Activated naive CD4-positive, alpha-beta T cell treated with anti-CD3 and anti-CD28 coated beads, Interleukin-2, amount 10 ng/mL, durations not matched to agents 7 days and 5 days (primary cell): ENCODE results near the gene UBP1.

Experiments
- CTCF ChIA-PET: fragments of 350-600 bp; sonication (Branson Sonifier 250); formaldehyde crosslinking; loops from one replicate; lab custom pipeline; 2021; ENCODE audit warnings: antibody characterized with exemption; lab: Charles Lee
- DNase-seq: peaks from one replicate; pipeline ENCODE4 v3.0.0-alpha.2; 2020
- H3K27ac Mint-ChIP-seq: one replicate; pipeline ENCODE4 v1.8.0; 2021; ENCODE audit warnings: mild to moderate bottlenecking, moderate library complexity, mixed read lengths
- H3K27me3 Mint-ChIP-seq: one replicate; pipeline ENCODE4 v1.8.0; 2021; ENCODE audit warnings: mild to moderate bottlenecking, mixed read lengths
- H3K36me3 Mint-ChIP-seq: one replicate; pipeline ENCODE4 v1.8.0; 2021; ENCODE audit warnings: mixed read lengths
- H3K4me1 Mint-ChIP-seq: one replicate; pipeline ENCODE4 v1.8.0; 2021; ENCODE audit warnings: mixed read lengths
- H3K4me3 Mint-ChIP-seq: one replicate; pipeline ENCODE4 v1.8.0; 2021; ENCODE audit warnings: mild to moderate bottlenecking, moderate library complexity, mixed read lengths
- H3K9me3 Mint-ChIP-seq: one replicate; pipeline ENCODE4 v1.8.0; 2021; ENCODE audit warnings: mixed read lengths

The UBP1 gene

GRCh38 chr3:33391255-33391995 is 48.8 kb downstream of the UBP1 start:
- no peaks in the 10 kb centered on the region for H3K27me3 Mint-ChIP-seq
- no peak for DNase-seq
- no peak overlapping the region for H3K4me3 Mint-ChIP-seq
- CTCF ChIA-PET, result interaction anchor here (1.7 kb wide), 1 partner anchor 396 kb away, joined by 5 read pairs; no protein-coding TSS in a partner anchor
- H3K9me3 Mint-ChIP-seq, result no peaks in the 10 kb centered on the region
- peak overlapping the region; percentile 46 for H3K27ac Mint-ChIP-seq
- H3K36me3 Mint-ChIP-seq, result peaks cover 58% of the 10 kb centered on the region
- peaks cover 14% of the 10 kb centered on the region for H3K4me1 Mint-ChIP-seq

GRCh38 chr3:33389908-33390307 is 50.3 kb downstream of the UBP1 start:
- Mint-ChIP-seq H3K9me3 (no peaks in the 10 kb centered on the region), H3K4me1 (peaks cover 27% of the 10 kb centered on the region), H3K36me3 (peaks cover 54% of the 10 kb centered on the region), H3K27me3 (no peaks in the 10 kb centered on the region), H3K27ac (no peak overlapping the region), H3K4me3 (no peak overlapping the region)
- DNase-seq, result no peak
- CTCF ChIA-PET, result interaction anchor here (0.6 to 1.7 kb wide), 2 partner anchors 397 to 424 kb away, joined by 3 to 5 read pairs; no protein-coding TSS in a partner anchor

- Mint-ChIP-seq H3K4me3 (no peak overlapping the region), H3K4me1 (peaks cover 28% of the 10 kb centered on the region), H3K9me3 (no peaks in the 10 kb centered on the region), H3K36me3 (peaks cover 53% of the 10 kb centered on the region), H3K27ac (no peak overlapping the region), H3K27me3 (no peaks in the 10 kb centered on the region)
- DNase-seq, result no peak
- CTCF ChIA-PET, result no interaction called here
Observed at GRCh38 chr3:33388374-33389100, 51.7 kb downstream of the UBP1 start.

- Mint-ChIP-seq H3K36me3 (peaks cover 39% of the 10 kb centered on the region), H3K27ac (no peak overlapping the region), H3K9me3 (no peaks in the 10 kb centered on the region)
Observed at GRCh38 chr3:33386631-33387030, 53.6 kb downstream of the UBP1 start.

GRCh38 chr3:33385423-33385822 is 54.8 kb downstream of the UBP1 start:
- CTCF ChIA-PET, result interaction anchor here (0.6 to 3.1 kb wide), 2 partner anchors 8 to 13 kb away, joined by 3 to 21 read pairs; no protein-coding TSS in a partner anchor
- H3K27ac Mint-ChIP-seq, result no peak overlapping the region
- peaks cover 29% of the 10 kb centered on the region for H3K36me3 Mint-ChIP-seq
- no peaks in the 10 kb centered on the region for H3K27me3 Mint-ChIP-seq
- H3K4me1 Mint-ChIP-seq, result peaks cover 16% of the 10 kb centered on the region
- H3K9me3 Mint-ChIP-seq, result no peaks in the 10 kb centered on the region
- peak; percentile 60 for DNase-seq
- H3K4me3 Mint-ChIP-seq, result no peak overlapping the region

More at GRCh38 chr3:33386631-33387030, 53.6 kb downstream of the UBP1 start:
- no peak for DNase-seq
- CTCF ChIA-PET, result interaction anchor here (1.0 to 3.1 kb wide), 2 partner anchors 9 to 14 kb away, joined by 4 to 21 read pairs; no protein-coding TSS in a partner anchor
- Mint-ChIP-seq H3K4me1 (peaks cover 20% of the 10 kb centered on the region), H3K27me3 (no peaks in the 10 kb centered on the region), H3K4me3 (no peak overlapping the region)

- CTCF ChIA-PET, result interaction anchor here (0.8 to 1.2 kb wide), 2 partner anchors 11 to 253 kb away, joined by 3 to 4 read pairs; no protein-coding TSS in a partner anchor
- Mint-ChIP-seq H3K36me3 (peaks cover 19% of the 10 kb centered on the region), H3K27ac (no peak overlapping the region), H3K9me3 (no peaks in the 10 kb centered on the region), H3K4me3 (no peak overlapping the region), H3K27me3 (no peaks in the 10 kb centered on the region), H3K4me1 (peaks cover 16% of the 10 kb centered on the region)
- DNase-seq, result no peak
Observed at GRCh38 chr3:33383951-33384350, 56.3 kb downstream of the UBP1 start.

- Mint-ChIP-seq H3K27ac (no peak overlapping the region), H3K9me3 (no peaks in the 10 kb centered on the region), H3K4me3 (no peak overlapping the region), H3K4me1 (peaks cover 8% of the 10 kb centered on the region), H3K27me3 (no peaks in the 10 kb centered on the region), H3K36me3 (peaks cover 3% of the 10 kb centered on the region)
- no peak for DNase-seq
- CTCF ChIA-PET, result interaction anchor here (0.9 kb wide), 1 partner anchor 408 kb away, joined by 3 read pairs; no protein-coding TSS in a partner anchor
Observed at GRCh38 chr3:33380653-33381052, 59.6 kb downstream of the UBP1 start.

- DNase-seq, result no peak
- Mint-ChIP-seq H3K9me3 (no peaks in the 10 kb centered on the region), H3K27ac (peak overlapping the region; percentile 6), H3K4me1 (no peaks in the 10 kb centered on the region), H3K27me3 (peaks cover 5% of the 10 kb centered on the region), H3K36me3 (no peaks in the 10 kb centered on the region), H3K4me3 (no peak overlapping the region)
- CTCF ChIA-PET, result interaction anchor here (0.6 kb wide), 1 partner anchor 420 kb away, joined by 3 read pairs; no protein-coding TSS in a partner anchor
Observed at GRCh38 chr3:33377931-33378330, 62.3 kb downstream of the UBP1 start.

- Mint-ChIP-seq H3K9me3 (no peaks in the 10 kb centered on the region), H3K27ac (no peak overlapping the region), H3K36me3 (no peaks in the 10 kb centered on the region), H3K4me1 (no peaks in the 10 kb centered on the region), H3K4me3 (no peak overlapping the region), H3K27me3 (peaks cover 5% of the 10 kb centered on the region)
- DNase-seq, result no peak
- CTCF ChIA-PET, result interaction anchor here (1.0 to 1.1 kb wide), 2 partner anchors 7 to 246 kb away, joined by 3 read pairs; no protein-coding TSS in a partner anchor
Observed at GRCh38 chr3:33377489-33377888, 62.7 kb downstream of the UBP1 start.

GRCh38 chr3:33373082-33373437 is 67.1 kb downstream of the UBP1 start:
- no peaks in the 10 kb centered on the region for H3K4me1 Mint-ChIP-seq
- no peak for DNase-seq
- H3K36me3 Mint-ChIP-seq, result no peaks in the 10 kb centered on the region
- CTCF ChIA-PET, result interaction anchor here (0.6 to 5.9 kb wide), 30 partner anchors 9 to 664 kb away, joined by 3 to 97 read pairs (median 5); no protein-coding TSS in a partner anchor
- no peak overlapping the region for H3K4me3 Mint-ChIP-seq
- peaks cover 11% of the 10 kb centered on the region for H3K27me3 Mint-ChIP-seq
- no peaks in the 10 kb centered on the region for H3K9me3 Mint-ChIP-seq
- no peak overlapping the region for H3K27ac Mint-ChIP-seq

- CTCF ChIA-PET, result interaction anchor here (0.6 to 5.9 kb wide), 30 partner anchors 9 to 663 kb away, joined by 3 to 97 read pairs (median 5); no protein-coding TSS in a partner anchor
- Mint-ChIP-seq H3K4me3 (no peak overlapping the region), H3K9me3 (no peaks in the 10 kb centered on the region), H3K27ac (no peak overlapping the region), H3K36me3 (no peaks in the 10 kb centered on the region), H3K27me3 (peaks cover 13% of the 10 kb centered on the region), H3K4me1 (no peaks in the 10 kb centered on the region)
- DNase-seq, result peak; percentile 64
Observed at GRCh38 chr3:33372218-33373081, 67.8 kb downstream of the UBP1 start.

- Mint-ChIP-seq H3K36me3 (no peaks in the 10 kb centered on the region), H3K27me3 (peaks cover 3% of the 10 kb centered on the region), H3K9me3 (no peaks in the 10 kb centered on the region), H3K27ac (no peak overlapping the region), H3K4me3 (no peak overlapping the region), H3K4me1 (no peaks in the 10 kb centered on the region)
- CTCF ChIA-PET, result interaction anchor here (1.1 to 2.9 kb wide), 4 partner anchors 8 to 423 kb away, joined by 3 to 17 read pairs (median 4); no protein-coding TSS in a partner anchor
- DNase-seq, result no peak
Observed at GRCh38 chr3:33364531-33365128, 75.6 kb downstream of the UBP1 start.

- no peak for DNase-seq
- H3K4me3 Mint-ChIP-seq, result no peak overlapping the region
- peaks cover 3% of the 10 kb centered on the region for H3K27me3 Mint-ChIP-seq
- no peaks in the 10 kb centered on the region for H3K4me1 Mint-ChIP-seq
- no peak overlapping the region for H3K27ac Mint-ChIP-seq
- no peaks in the 10 kb centered on the region for H3K36me3 Mint-ChIP-seq
- no peaks in the 10 kb centered on the region for H3K9me3 Mint-ChIP-seq
- CTCF ChIA-PET, result interaction anchor here (1.7 to 2.9 kb wide), 3 partner anchors 9 to 233 kb away, joined by 3 to 17 read pairs (median 4); no protein-coding TSS in a partner anchor
Observed at GRCh38 chr3:33364060-33364459, 76.1 kb downstream of the UBP1 start.
